ENCODE results near the gene NEK2. TPM values are rescaled to one million over a fixed set of nuclear protein-coding genes. Genes with fewer than 3 reads are reported as not detected.

Gene NEK2
- total RNA-seq, 1 experiment from 2014 or later = 60.5 TPM

DNA sequence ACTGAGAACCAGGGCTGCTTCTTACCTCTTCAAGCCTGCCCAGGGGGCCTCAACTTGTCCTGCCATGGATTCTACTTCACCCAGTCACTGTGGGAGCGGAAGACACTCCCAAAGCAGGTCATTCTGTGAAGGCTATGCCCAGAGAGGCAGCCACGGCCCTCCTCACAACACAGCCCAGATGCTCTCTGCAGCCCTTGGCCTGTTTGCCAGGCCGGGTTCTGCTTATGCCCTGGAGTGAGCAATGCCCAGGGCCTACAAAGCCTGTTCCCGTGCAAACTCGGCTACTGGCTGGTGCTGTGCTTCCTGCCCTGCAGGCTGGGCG, 62.7 kb downstream of the NEK2 start:
- no peak overlapping the region for H3K4me3 ChIP-seq
- H3K36me3 ChIP-seq (ENCODE audit: low read depth) = no peaks in the 10 kb centered on the region
- peak overlapping the region; percentile 71 for H3K27ac ChIP-seq
- no peaks in the 10 kb centered on the region for H3K27me3 ChIP-seq (ENCODE audit: insufficient read depth, low read depth)
- no peak for DNase-seq
- peaks cover 24% of the 10 kb centered on the region for H3K4me1 ChIP-seq (replicated peaks; ENCODE audit: insufficient read depth)
- POLR2A ChIA-PET (ENCODE audit: unreplicated experiment) = interaction anchor here (0.5 to 0.7 kb wide), 2 partner anchors 36 to 97 kb away, joined by 3 to 21 read pairs; no protein-coding TSS in a partner anchor
- H3K79me2 ChIP-seq (ENCODE audit: low read depth) = no peaks in the 10 kb centered on the region
- intact Hi-C loops (cut with micrococcal nuclease; ENCODE audit: unreplicated experiment) = loop anchor here (1.0 kb wide), 1 partner anchor 33 kb away; the partner anchor contains the start of gene SLC30A1
- H4K20me1 ChIP-seq (ENCODE audit: insufficient read depth) = no peaks in the 10 kb centered on the region
- peak overlapping the region; percentile 38 for H3K4me2 ChIP-seq
- H3F3A ChIP-seq (ENCODE audit: insufficient read depth, low read depth) = peaks cover 29% of the 10 kb centered on the region; the same call in 1 of the 2 replicates
- no peaks in the 10 kb centered on the region for H3K9me3 ChIP-seq (ENCODE audit: insufficient read depth, low read depth)
- peak overlapping the region; percentile 61; the same call in 1 of the 2 replicates for H2AFZ ChIP-seq
- BruUV-seq (replicated peaks) = no TSS peak
- CTCF ChIA-PET = interaction anchor here (0.6 kb wide), 1 partner anchor 19 kb away, joined by 3 read pairs; no protein-coding TSS in a partner anchor
- no peaks in the 10 kb centered on the region for H3K9me2 ChIP-seq (ENCODE audit: insufficient read depth)
- TF ChIP-seq EZH2 (IDR thresholded peaks at IDR 0.05; ENCODE audit: low read depth) = no peak
- TF ChIP-seq, protein P1, sequence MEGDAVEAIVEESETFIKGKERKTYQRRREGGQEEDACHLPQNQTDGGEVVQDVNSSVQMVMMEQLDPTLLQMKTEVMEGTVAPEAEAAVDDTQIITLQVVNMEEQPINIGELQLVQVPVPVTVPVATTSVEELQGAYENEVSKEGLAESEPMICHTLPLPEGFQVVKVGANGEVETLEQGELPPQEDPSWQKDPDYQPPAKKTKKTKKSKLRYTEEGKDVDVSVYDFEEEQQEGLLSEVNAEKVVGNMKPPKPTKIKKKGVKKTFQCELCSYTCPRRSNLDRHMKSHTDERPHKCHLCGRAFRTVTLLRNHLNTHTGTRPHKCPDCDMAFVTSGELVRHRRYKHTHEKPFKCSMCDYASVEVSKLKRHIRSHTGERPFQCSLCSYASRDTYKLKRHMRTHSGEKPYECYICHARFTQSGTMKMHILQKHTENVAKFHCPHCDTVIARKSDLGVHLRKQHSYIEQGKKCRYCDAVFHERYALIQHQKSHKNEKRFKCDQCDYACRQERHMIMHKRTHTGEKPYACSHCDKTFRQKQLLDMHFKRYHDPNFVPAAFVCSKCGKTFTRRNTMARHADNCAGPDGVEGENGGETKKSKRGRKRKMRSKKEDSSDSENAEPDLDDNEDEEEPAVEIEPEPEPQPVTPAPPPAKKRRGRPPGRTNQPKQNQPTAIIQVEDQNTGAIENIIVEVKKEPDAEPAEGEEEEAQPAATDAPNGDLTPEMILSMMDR (conservative IDR thresholded peaks at IDR 0.05) = no peak

Other genes starting within 250 kb of the NEK2 start
- 0.45 and 1.2 TPM in 2 replicates for gene RD3, start 183.5 kb downstream of the NEK2 start, total RNA-seq (2021)
- gene SLC30A1, start 96.5 kb downstream of the NEK2 start, total RNA-seq (2021) = 26.8 and 27.6 TPM in 2 replicates
- 46.0 and 46.8 TPM in 2 replicates for gene LPGAT1, start 155.1 kb upstream of the NEK2 start, total RNA-seq (2021)

Measured in PC-9 (cell line).